Measurements from ENCODE around the gene ASB2.

Gene ASB2

DNA sequence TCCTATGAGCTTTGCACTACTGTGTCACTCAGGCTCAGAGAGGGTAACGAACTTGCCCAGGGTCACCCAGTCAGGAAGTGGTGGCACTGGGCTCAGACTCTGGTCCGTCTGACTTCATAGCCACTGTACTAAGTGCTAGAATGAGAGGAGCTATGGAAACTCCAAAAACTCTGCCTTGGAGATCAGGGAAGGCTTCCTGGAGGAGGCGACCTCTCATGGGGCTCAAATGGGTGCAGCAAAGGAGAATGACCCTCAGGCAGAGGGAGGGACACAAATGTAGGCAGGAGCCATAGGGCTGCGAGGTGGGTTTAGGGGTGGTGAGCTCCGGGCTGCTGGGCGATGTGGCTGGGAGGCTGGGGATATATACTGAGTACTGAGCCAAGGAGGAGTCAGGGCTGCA is 23.9 kb upstream of the ASB2 start:
- Histone ChIP-seq H3K4me1 (ENCODE audit: control insufficient read depth, insufficient read depth, low read length) (peaks cover 7% of the 10 kb centered on the region), H3K9me3 (replicated peaks; ENCODE audit: low read length) (no peaks in the 10 kb centered on the region), H3K27me3 (ENCODE audit: control insufficient read depth, insufficient read depth, low read length) (peaks cover 38% of the 10 kb centered on the region), H3K4me2 (ENCODE audit: low read length) (no peak overlapping the region), H3K9ac (ENCODE audit: low read depth, low read length) (no peak overlapping the region), H3K4me3 (ENCODE audit: low read length) (no peak overlapping the region), H3K36me3 (ENCODE audit: insufficient read depth, low read length) (no peaks in the 10 kb centered on the region)

DNA sequence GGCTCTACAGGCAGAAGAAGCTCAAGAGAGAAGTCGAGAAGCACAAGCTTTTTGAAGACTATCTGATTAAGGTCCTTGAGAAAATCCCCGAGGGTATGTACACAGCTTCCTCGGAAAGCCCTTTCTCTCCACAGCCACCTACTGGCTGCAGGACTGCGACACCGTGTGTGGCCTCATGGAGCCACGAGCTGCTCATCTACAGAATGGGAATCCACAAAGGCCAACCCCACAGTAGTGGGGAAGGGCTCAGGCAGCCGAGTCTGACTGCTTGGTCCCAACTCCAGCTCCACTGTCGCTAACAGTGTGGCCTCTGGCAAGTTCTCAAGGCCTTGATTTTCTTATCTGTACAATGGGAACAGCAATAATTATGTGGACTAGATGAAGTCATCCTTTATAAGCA is 23.2 kb upstream of the ASB2 start:
- H3K4me2 ChIP-seq (ENCODE audit: low read length): no peak overlapping the region
- H3K9me3 ChIP-seq (replicated peaks; ENCODE audit: low read length): no peaks in the 10 kb centered on the region
- peaks cover 31% of the 10 kb centered on the region for H3K27me3 ChIP-seq (ENCODE audit: control insufficient read depth, insufficient read depth, low read length)

DNA sequence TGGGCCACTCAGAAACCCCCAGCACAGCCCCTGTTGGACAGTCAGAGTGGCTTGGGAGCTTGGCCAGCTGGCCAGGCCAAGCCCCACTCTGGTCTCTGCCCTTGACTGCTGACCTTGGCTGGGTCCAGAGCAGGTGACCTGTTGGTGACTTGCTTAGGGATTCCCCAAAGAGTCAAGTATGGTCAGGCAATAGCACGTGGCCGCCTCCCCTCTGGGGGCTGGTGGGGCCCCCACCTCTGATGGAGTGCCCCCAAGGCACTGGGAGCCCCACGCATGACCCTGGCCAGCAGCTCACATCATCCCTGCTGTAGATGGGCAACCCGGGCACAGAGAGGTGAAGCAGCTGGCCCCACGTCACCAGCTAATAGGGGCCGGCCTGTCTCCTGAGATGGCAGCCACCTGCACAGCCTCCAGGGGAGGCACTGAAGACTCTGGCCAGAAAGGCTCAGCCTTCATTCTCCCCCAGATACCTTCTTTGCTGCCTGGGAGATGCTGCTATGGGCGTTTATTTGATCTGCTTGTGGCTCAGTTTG is 22.6 kb upstream of the ASB2 start:
- Histone ChIP-seq H3K9me3 (replicated peaks; ENCODE audit: low read length) (no peaks in the 10 kb centered on the region), H3K4me1 (ENCODE audit: control insufficient read depth, insufficient read depth, low read length) (peaks cover 16% of the 10 kb centered on the region), H3K36me3 (ENCODE audit: insufficient read depth, low read length) (no peaks in the 10 kb centered on the region), H3K9ac (ENCODE audit: low read depth, low read length) (no peak overlapping the region), H3K27me3 (ENCODE audit: control insufficient read depth, insufficient read depth, low read length) (peaks cover 25% of the 10 kb centered on the region), H3K4me3 (ENCODE audit: low read length) (no peak overlapping the region), H3K4me2 (ENCODE audit: low read length) (no peak overlapping the region)

More for the DNA sequence above, 23.2 kb upstream of the ASB2 start:
- no peak overlapping the region for H3K9ac ChIP-seq (ENCODE audit: low read depth, low read length)
- no peak overlapping the region for H3K4me3 ChIP-seq (ENCODE audit: low read length)
- no peaks in the 10 kb centered on the region for H3K36me3 ChIP-seq (ENCODE audit: insufficient read depth, low read length)
- H3K4me1 ChIP-seq (ENCODE audit: control insufficient read depth, insufficient read depth, low read length): peaks cover 14% of the 10 kb centered on the region

DNA sequence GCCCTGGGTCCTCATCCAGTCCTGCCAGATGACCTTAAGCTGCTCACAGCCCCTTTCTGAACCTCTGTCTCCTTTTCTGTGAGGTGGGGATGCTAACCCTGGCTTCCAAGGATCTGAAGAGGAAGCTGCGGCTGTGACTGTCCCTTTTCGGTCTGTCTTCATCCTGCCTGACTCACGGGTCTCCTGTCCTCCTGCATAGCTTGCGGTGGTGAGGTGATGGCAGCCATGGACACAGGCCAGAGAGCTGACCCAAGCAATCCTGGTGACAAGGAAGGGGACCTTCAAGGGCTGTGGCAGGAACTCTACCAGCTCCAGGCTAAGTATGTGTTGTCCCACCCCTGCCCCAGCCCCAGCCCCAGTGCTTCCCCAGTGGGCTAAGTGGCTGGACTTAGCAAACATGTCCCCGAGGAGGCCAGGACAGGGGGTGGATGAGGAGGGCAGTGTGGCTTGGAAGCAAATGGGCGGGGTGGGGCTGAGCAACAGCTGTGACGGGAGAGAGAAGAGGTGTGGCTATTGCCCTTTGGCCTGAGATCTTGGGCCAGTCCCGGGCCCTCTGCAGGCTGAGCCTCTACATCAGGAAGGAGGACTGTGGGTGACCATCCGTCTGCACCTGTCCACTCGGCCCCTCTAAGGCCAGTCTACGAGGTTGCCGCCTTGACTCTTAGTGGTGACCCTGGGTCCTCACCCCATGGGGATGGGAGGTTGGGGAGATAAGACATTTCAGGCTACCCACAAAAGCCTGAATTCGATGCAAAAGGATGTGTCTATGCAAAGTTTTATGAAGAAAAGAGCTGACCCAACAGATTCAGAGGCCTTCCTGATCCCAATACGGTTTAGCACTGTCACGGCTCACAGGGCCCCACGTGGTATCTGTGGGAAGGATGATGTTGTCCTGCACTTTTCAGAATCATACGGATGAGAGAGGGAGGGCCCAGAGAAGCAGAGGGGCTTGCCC is 21.8 kb upstream of the ASB2 start:
- Histone ChIP-seq H3K27me3 (ENCODE audit: control insufficient read depth, insufficient read depth, low read length) (peaks cover 19% of the 10 kb centered on the region), H3K9ac (ENCODE audit: low read depth, low read length) (no peak overlapping the region), H3K4me2 (ENCODE audit: low read length) (no peak overlapping the region), H3K4me3 (ENCODE audit: low read length) (no peak overlapping the region), H3K4me1 (ENCODE audit: control insufficient read depth, insufficient read depth, low read length) (peaks cover 16% of the 10 kb centered on the region), H3K36me3 (ENCODE audit: insufficient read depth, low read length) (no peaks in the 10 kb centered on the region), H3K9me3 (replicated peaks; ENCODE audit: low read length) (no peaks in the 10 kb centered on the region)

DNA sequence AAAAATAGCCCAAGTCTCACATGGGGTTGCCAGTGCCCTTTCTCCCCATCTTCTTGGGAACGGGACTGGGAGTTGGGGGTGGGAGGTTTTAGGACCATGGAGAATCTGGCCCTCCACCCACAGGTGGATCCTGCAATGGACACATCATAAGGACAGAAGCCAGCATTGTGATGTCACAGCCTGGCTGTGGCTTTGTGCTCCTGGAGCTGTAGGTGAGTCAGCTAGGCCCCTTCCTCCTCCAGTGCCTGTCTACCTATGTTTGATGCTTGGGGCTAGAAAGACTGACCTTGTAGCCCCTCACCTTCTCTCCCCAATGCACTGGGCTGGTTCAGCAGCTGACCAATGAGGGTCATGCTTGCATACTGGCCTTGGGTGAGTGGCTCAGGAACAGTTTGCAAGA is 20.7 kb upstream of the ASB2 start, which contains the start of gene CCDC197:
CCDC197 (plus strand) TSS at position 220 of the 400 bp plus-strand sequence. CDS start 831 bp downstream, outside the sequence.
- Histone ChIP-seq H3K4me2 (ENCODE audit: low read length) (no peak within 1 kb of the TSS), H3K9me3 (replicated peaks; ENCODE audit: low read length) (no peaks in the 10 kb centered on the region), H3K27me3 (ENCODE audit: control insufficient read depth, insufficient read depth, low read length) (peaks cover 20% of the 10 kb centered on the region), H3K9ac (ENCODE audit: low read depth, low read length) (no peak within 1 kb of the TSS), H3K36me3 (ENCODE audit: insufficient read depth, low read length) (no peaks in the 10 kb centered on the region), H3K4me3 (ENCODE audit: low read length) (no peak within 1 kb of the TSS), H3K4me1 (ENCODE audit: control insufficient read depth, insufficient read depth, low read length) (peaks cover 16% of the 10 kb centered on the region)

DNA sequence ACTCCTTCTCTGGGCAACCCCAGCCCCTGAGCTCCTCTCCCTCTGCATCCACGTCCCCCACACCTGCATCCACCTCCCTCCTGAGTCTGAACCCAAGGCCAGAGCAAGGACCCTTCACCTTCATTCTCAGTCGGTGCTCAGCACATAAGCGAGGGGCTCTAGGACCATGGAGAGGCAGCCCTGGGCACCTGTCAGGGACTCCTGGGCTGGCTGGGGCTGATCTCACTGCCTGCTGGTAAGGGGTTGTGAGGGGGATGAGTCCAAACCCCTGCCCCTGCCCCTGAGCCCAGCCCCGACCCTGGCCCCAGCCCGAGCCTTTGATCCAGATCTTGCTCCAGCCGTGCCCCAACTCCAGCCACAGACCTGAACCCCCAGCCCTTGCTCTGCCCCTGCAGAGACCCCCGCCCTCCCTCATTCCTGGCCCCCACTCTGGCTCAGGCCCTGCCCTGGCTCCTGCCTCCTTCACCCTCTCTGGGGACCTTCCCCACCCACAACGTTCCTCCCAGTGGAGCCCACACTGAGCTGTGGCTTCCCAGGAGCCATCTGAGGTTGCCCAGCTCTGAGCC is 19.8 kb upstream of the ASB2 start:
- Histone ChIP-seq H3K36me3 (ENCODE audit: insufficient read depth, low read length) (no peaks in the 10 kb centered on the region), H3K4me2 (ENCODE audit: low read length) (no peak overlapping the region), H3K4me3 (ENCODE audit: low read length) (no peak overlapping the region), H3K4me1 (ENCODE audit: control insufficient read depth, insufficient read depth, low read length) (peaks cover 16% of the 10 kb centered on the region), H3K9ac (ENCODE audit: low read depth, low read length) (no peak overlapping the region), H3K27me3 (ENCODE audit: control insufficient read depth, insufficient read depth, low read length) (peaks cover 23% of the 10 kb centered on the region), H3K9me3 (replicated peaks; ENCODE audit: low read length) (no peaks in the 10 kb centered on the region)

DNA sequence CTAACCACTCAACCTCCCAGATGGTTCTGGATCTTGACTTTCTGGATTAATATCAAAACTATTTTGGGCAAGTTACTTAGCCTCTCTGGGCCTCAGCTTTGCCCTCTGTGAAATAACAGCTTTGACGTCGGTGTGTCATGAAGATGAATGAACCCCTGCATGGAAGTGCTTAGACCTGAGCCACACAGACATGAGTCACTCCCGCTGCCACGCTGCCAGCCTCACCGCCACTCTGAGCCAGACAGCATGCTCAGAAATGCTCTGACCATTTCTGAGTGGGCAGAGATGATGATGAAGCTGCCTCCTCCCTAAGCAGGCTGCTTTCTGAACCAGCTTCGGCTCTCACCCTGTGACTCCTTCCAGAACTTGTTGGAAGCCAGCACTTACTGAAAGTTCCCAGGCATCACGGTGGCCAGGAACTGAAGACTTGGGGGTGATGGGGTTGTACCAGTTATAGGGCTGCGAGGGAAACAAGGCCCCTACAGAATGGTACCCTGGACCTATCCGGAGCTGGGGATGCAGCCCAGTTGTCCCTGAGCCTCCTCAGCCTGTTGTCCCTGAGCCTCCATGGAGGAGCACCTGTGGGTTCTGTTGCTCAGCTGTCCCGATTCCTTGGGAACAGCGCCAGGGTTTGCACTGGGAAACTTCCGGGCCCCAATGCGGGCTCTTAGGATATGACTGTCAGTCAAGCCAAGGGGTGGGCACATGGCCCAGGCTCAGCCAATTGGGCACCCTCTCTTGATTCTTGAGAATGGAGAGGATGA is 18.7 kb upstream of the ASB2 start:
- peaks cover 20% of the 10 kb centered on the region for H3K27me3 ChIP-seq (ENCODE audit: control insufficient read depth, insufficient read depth, low read length)
- no peaks in the 10 kb centered on the region for H3K9me3 ChIP-seq (replicated peaks; ENCODE audit: low read length)
- peak overlapping the region; percentile 70 for H3K9ac ChIP-seq (ENCODE audit: low read depth, low read length)
- H3K4me3 ChIP-seq (ENCODE audit: low read length): peak overlapping the region; percentile 60
- peaks cover 16% of the 10 kb centered on the region for H3K4me1 ChIP-seq (ENCODE audit: control insufficient read depth, insufficient read depth, low read length)
- H3K36me3 ChIP-seq (ENCODE audit: insufficient read depth, low read length): no peaks in the 10 kb centered on the region
- H3K4me2 ChIP-seq (ENCODE audit: low read length): peak overlapping the region; percentile 75

DNA sequence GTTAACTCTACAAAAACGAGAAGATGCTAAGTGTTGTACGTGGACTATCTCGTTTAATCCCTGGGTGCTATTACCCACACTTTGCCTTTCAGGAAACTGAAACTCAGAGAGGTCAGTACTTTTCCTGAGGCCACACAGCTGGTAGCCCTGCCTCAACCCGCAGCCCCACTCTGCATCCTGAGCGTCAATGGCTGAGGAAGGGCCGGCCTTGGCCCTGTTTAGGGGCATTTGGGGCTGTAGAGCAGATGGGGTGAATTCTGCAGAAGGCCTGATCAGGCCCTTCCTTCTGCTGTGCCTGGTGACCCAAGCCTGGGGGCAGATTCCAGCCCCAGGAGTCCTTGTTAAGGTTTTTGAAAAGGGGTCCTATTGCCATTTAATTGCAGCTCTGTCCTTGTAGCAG is 17.0 kb upstream of the ASB2 start:
- H3K9ac ChIP-seq (ENCODE audit: low read depth, low read length): no peak overlapping the region
- no peaks in the 10 kb centered on the region for H3K9me3 ChIP-seq (replicated peaks; ENCODE audit: low read length)
- H3K27me3 ChIP-seq (ENCODE audit: control insufficient read depth, insufficient read depth, low read length): peaks cover 20% of the 10 kb centered on the region
- H3K4me2 ChIP-seq (ENCODE audit: low read length): no peak overlapping the region
- H3K4me3 ChIP-seq (ENCODE audit: low read length): no peak overlapping the region
- H3K4me1 ChIP-seq (ENCODE audit: control insufficient read depth, insufficient read depth, low read length): peaks cover 16% of the 10 kb centered on the region
- H3K36me3 ChIP-seq (ENCODE audit: insufficient read depth, low read length): no peaks in the 10 kb centered on the region

DNA sequence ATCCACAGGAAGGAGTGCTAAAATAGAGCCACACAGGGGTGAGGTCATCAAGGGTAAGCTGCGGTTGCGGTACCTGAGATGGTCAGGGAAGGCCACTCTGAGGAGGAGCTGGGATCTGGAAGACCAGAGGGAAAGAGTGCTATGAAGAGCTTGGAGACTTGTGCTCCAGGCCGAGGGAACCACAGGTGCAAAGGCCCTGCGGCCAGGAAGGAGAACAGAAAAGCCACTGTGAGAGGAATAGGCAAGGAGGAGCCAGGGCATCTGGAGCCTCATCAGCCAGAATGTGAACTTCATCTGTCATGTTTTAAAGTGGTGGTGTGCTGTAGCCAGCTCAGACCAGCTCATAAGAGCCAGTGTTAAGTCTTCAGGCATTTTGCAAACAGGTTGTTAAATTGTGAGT is 15.3 kb upstream of the ASB2 start:
- Histone ChIP-seq H3K36me3 (ENCODE audit: insufficient read depth, low read length) (no peaks in the 10 kb centered on the region), H3K9me3 (replicated peaks; ENCODE audit: low read length) (no peaks in the 10 kb centered on the region), H3K4me2 (ENCODE audit: low read length) (no peak overlapping the region), H3K27me3 (ENCODE audit: control insufficient read depth, insufficient read depth, low read length) (peaks cover 18% of the 10 kb centered on the region), H3K4me1 (ENCODE audit: control insufficient read depth, insufficient read depth, low read length) (peaks cover 16% of the 10 kb centered on the region), H3K9ac (ENCODE audit: low read depth, low read length) (no peak overlapping the region), H3K4me3 (ENCODE audit: low read length) (no peak overlapping the region)

DNA sequence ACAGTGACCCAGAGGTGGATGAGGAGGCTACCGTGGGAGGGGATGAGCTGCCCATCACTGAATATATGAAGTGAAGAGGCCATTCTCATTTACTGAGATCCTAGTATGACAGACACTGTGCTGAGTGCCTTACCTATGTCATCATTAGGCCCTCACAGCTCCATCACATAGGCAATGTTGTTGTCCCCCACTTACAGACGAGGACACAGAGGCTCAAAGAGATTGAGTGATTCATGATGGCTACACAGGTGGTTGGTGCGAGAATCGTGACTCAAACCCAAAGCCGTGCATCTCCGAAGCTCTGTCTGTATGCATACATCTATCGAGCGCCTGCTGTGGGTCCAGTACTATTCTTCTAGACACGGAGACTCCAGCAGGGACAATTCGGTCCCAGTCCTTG is 14.8 kb upstream of the ASB2 start:
- H3K4me3 ChIP-seq (ENCODE audit: low read length): no peak overlapping the region
- no peak overlapping the region for H3K4me2 ChIP-seq (ENCODE audit: low read length)
- no peaks in the 10 kb centered on the region for H3K9me3 ChIP-seq (replicated peaks; ENCODE audit: low read length)
- peaks cover 16% of the 10 kb centered on the region for H3K4me1 ChIP-seq (ENCODE audit: control insufficient read depth, insufficient read depth, low read length)
- H3K27me3 ChIP-seq (ENCODE audit: control insufficient read depth, insufficient read depth, low read length): peaks cover 18% of the 10 kb centered on the region
- no peaks in the 10 kb centered on the region for H3K36me3 ChIP-seq (ENCODE audit: insufficient read depth, low read length)
- no peak overlapping the region for H3K9ac ChIP-seq (ENCODE audit: low read depth, low read length)

DNA sequence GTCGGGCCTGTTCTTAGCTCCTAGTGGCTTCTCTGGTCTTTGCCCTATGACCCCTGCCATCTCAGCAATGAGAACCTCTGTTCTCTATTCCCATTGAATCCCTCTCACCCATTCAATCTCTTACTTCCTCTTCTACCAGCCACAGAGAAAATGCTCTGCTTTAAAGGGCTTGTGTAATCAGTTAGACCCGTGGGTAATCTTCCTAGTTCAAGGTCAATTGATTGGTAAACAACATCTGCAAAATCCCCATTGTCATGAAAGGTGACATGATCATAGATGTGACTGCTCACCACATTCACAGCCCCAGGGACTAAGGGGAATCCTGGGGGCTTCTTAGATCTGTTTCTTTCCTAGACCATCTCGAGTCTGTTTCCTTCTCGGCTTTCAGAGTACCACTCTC is 13.6 kb upstream of the ASB2 start:
- peaks cover 21% of the 10 kb centered on the region for H3K27me3 ChIP-seq (ENCODE audit: control insufficient read depth, insufficient read depth, low read length)
- no peaks in the 10 kb centered on the region for H3K9me3 ChIP-seq (replicated peaks; ENCODE audit: low read length)
- peaks cover 10% of the 10 kb centered on the region for H3K4me1 ChIP-seq (ENCODE audit: control insufficient read depth, insufficient read depth, low read length)
- H3K36me3 ChIP-seq (ENCODE audit: insufficient read depth, low read length): no peaks in the 10 kb centered on the region
- H3K4me3 ChIP-seq (ENCODE audit: low read length): no peak overlapping the region
- no peak overlapping the region for H3K9ac ChIP-seq (ENCODE audit: low read depth, low read length)
- H3K4me2 ChIP-seq (ENCODE audit: low read length): no peak overlapping the region

Data from skeletal muscle satellite cell (primary cell).